SU-DHL-6 (cell line): ENCODE results near the gene HIVEP1.

Source experiments
- EZH2phosphoT487 ChIP-seq: fragments of 200-600 bp; sonication (generic), shearing (Covaris generic); conservative IDR thresholded peaks from 2 replicates; pipeline ENCODE4 v1.6.1; 2018; ENCODE audit warnings: mild to moderate bottlenecking, antibody characterized with exemption, low read length, moderate library complexity, mixed read lengths
- TF ChIP-seq, protein P1 (sequence below): fragments of 200-600 bp; sonication (generic); IDR thresholded peaks from one replicate; pipeline ENCODE4 v1.5.1; 2017; ENCODE audit warnings: antibody characterized with exemption, mild to moderate bottlenecking, low read length, moderate library complexity; ENCODE audit not compliant: insufficient read depth, poor library complexity, severe bottlenecking

DNA sequence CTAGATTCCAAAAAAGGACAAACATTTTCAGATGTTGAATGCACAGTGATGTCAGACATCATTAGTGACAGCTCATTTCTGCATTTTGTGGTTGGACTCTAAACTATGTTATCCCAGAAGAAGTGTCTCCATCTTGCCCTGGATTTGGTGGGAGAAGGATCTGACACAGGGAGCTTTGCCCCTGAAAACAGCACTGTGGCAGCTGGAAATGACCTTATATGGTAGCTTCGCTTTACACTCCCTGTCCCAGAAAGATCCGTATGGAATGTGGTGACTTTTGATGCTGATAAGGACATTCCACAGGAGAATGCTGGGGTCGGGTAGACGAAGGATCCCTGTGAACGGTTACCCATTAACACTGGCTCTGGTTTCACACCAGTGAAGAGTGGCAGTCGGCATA, 190.9 kb downstream of the HIVEP1 start:
- TF ChIP-seq, protein P1, sequence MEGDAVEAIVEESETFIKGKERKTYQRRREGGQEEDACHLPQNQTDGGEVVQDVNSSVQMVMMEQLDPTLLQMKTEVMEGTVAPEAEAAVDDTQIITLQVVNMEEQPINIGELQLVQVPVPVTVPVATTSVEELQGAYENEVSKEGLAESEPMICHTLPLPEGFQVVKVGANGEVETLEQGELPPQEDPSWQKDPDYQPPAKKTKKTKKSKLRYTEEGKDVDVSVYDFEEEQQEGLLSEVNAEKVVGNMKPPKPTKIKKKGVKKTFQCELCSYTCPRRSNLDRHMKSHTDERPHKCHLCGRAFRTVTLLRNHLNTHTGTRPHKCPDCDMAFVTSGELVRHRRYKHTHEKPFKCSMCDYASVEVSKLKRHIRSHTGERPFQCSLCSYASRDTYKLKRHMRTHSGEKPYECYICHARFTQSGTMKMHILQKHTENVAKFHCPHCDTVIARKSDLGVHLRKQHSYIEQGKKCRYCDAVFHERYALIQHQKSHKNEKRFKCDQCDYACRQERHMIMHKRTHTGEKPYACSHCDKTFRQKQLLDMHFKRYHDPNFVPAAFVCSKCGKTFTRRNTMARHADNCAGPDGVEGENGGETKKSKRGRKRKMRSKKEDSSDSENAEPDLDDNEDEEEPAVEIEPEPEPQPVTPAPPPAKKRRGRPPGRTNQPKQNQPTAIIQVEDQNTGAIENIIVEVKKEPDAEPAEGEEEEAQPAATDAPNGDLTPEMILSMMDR = no peak
- no peak for TF ChIP-seq EZH2phosphoT487
